Activated B cell treated with CpG ODN at 0.5 μM for 24 hours (primary cell): ENCODE data around the gene PGM1. TPM values are rescaled to one million over a fixed set of nuclear protein-coding genes. Genes with fewer than 3 reads are reported as not detected.

Experiments used
- ATAC-seq: fragments of 200-7000 bp; cut with Tn5 transposase; one replicate; pipeline ENCODE4 v1.10.0; 2021; ENCODE audit warnings: low read depth, mild to moderate bottlenecking, moderate library complexity
- CTCF ChIA-PET: fragments of 350-600 bp; sonication (Branson Sonifier 250); formaldehyde crosslinking; loops from one replicate; lab custom pipeline; 2021; ENCODE audit warnings: antibody characterized with exemption; lab: Charles Lee
- POLR2A ChIA-PET: fragments of 350-600 bp; sonication (Branson Sonifier 250); formaldehyde crosslinking; loops from one replicate; lab custom pipeline; 2021; ENCODE audit warnings: antibody characterized with exemption; lab: Charles Lee
- DNase-seq: peaks from one replicate; pipeline ENCODE4 v3.0.0; 2022
- H3K27ac Mint-ChIP-seq: one replicate; pipeline ENCODE4 v1.8.0; 2020; ENCODE audit warnings: mixed read lengths
- H3K27me3 Mint-ChIP-seq: one replicate; pipeline ENCODE4 v1.8.0; 2021; ENCODE audit warnings: mixed read lengths
- H3K36me3 Mint-ChIP-seq: one replicate; pipeline ENCODE4 v1.8.0; 2021; ENCODE audit warnings: low read depth, mixed read lengths
- H3K4me1 Mint-ChIP-seq: one replicate; pipeline ENCODE4 v1.8.0; 2021; ENCODE audit warnings: mixed read lengths
- H3K4me3 Mint-ChIP-seq: one replicate; pipeline ENCODE4 v1.8.0; 2020; ENCODE audit warnings: mild to moderate bottlenecking, mixed read lengths
- H3K9me3 Mint-ChIP-seq: one replicate; pipeline ENCODE4 v1.8.0; 2020; ENCODE audit warnings: mixed read lengths
- intact Hi-C: fragments of 100-400 bp; cut with micrococcal nuclease; formaldehyde crosslinking; loops from one replicate; pipeline ENCODE4 v1.15.1; 2024
- total RNA-seq: library from RNA; stranded (reverse); gene quantifications from 2 replicates; pipeline ENCODE4 v1.2.3, GENCODE V29; 2022
- TF ChIP-seq, protein P1 (sequence below): fragments of 200-600 bp; IDR thresholded peaks from one replicate; pipeline ENCODE4 v1.8.0; 2022; ENCODE audit warnings: antibody characterized with exemption, mild to moderate bottlenecking

Gene PGM1
- total RNA-seq, 1 donor from 2014 or later, result 20.8 TPM

DNA sequence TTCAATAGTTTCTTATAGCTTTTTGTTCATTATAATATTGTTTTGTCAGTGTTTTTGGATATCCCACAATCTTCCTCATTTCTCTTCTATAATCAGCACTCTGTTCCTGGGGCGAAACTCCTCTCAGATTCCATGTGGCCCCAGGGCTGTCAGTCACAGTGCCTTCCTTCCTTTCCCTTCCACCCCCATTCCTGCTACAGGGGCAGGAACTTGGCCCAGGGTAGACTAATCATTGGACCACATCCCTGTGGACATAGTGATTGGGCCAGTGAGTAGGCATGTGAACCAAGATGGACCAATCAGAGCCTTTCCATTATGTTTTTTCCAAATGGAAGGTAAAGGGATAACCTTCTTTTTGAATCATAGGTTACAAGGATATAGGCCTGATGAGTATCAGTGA is 78.3 kb downstream of the PGM1 start:
- Mint-ChIP-seq H3K9me3 (peaks cover under 1% of the 10 kb centered on the region), H3K4me3 (no peak overlapping the region), H3K36me3 (no peaks in the 10 kb centered on the region), H3K4me1 (no peaks in the 10 kb centered on the region), H3K27me3 (no peaks in the 10 kb centered on the region), H3K27ac (no peak overlapping the region)
- POLR2A ChIA-PET, result no interaction called here
- DNase-seq (no peak), ATAC-seq (no peak)
- TF ChIP-seq, protein P1, sequence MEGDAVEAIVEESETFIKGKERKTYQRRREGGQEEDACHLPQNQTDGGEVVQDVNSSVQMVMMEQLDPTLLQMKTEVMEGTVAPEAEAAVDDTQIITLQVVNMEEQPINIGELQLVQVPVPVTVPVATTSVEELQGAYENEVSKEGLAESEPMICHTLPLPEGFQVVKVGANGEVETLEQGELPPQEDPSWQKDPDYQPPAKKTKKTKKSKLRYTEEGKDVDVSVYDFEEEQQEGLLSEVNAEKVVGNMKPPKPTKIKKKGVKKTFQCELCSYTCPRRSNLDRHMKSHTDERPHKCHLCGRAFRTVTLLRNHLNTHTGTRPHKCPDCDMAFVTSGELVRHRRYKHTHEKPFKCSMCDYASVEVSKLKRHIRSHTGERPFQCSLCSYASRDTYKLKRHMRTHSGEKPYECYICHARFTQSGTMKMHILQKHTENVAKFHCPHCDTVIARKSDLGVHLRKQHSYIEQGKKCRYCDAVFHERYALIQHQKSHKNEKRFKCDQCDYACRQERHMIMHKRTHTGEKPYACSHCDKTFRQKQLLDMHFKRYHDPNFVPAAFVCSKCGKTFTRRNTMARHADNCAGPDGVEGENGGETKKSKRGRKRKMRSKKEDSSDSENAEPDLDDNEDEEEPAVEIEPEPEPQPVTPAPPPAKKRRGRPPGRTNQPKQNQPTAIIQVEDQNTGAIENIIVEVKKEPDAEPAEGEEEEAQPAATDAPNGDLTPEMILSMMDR, result no peak
- intact Hi-C loops, result no loop called here
- CTCF ChIA-PET, result no interaction called here

DNA sequence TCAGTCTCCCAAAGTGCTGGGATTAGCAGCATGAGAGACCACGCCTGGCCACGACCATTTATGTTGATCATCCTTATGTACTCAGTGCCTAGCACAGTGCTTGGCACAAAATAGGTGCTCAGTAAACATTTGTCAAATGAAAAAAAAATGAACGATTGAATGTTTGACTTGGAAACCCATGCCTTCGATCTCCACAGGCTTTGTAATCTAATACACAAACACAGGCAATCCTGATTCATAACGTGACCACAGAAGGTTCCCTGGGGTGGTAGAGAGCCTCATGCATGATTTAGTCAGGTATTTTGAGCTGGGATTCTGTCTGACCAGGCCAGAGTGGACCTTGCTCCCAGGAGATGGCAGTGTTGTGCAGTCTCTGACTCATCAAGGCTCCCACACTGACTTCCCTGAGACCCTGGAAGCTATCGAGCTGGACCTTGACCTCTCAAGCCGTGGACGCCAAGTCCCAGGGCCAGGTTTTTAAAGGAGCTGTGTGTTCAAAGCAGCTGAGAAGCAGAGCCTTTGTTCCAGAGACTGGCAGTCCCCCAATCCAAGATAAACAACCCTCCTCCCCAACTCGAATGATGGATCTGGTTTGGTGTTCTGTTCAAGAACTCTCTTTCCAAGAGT is 81.1 kb downstream of the PGM1 start:
- ChIA-PET CTCF (interaction anchor here (1.2 to 1.4 kb wide), 3 partner anchors 18 to 572 kb away, joined by 4 to 8 read pairs (median 8); no protein-coding TSS in a partner anchor), POLR2A (no interaction called here)
- H3K4me3 Mint-ChIP-seq, result no peak overlapping the region
- no peaks in the 10 kb centered on the region for H3K9me3 Mint-ChIP-seq
- H3K36me3 Mint-ChIP-seq, result no peaks in the 10 kb centered on the region
- TF ChIP-seq, protein P1, result no peak
- no peak overlapping the region for H3K27ac Mint-ChIP-seq
- no peak for DNase-seq
- no peaks in the 10 kb centered on the region for H3K27me3 Mint-ChIP-seq
- no peak for ATAC-seq
- intact Hi-C loops, result loop anchor here (1.0 kb wide), 1 partner anchor 463 kb away; no protein-coding TSS in a partner anchor
- no peaks in the 10 kb centered on the region for H3K4me1 Mint-ChIP-seq

DNA sequence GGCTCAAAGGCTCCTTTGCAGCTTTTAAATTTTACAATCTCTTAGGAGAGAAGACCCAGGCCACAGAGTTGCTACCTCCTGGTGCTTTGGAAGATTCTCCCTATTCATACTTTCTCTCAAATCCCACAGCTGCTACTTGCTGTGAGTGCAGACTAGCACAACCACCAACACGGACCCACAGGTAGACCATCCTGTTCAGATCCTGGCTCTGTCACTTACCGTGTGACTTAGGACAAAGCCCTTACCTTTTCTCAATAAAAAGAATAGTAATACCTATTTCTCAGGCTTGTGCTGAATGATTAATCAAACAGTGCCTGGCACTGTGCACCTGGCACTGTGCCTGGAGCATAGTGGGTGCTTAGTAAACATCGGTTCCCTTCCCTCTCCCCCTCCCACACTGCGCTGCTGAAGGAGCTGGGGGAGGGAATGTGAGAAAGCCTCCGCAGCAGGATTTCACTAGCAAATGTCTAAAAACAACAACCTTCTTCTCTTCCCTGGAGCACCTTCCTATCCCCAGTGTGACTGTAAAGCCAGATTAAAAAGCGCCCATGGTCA is 81.7 kb downstream of the PGM1 start:
- H3K27ac Mint-ChIP-seq, result no peak overlapping the region
- peaks cover 2% of the 10 kb centered on the region for H3K9me3 Mint-ChIP-seq
- H3K4me1 Mint-ChIP-seq, result no peaks in the 10 kb centered on the region
- no peak for ATAC-seq
- no peaks in the 10 kb centered on the region for H3K36me3 Mint-ChIP-seq
- intact Hi-C loops, result loop anchor here (1.0 kb wide), 1 partner anchor 462 kb away; no protein-coding TSS in a partner anchor
- ChIA-PET POLR2A (no interaction called here), CTCF (interaction anchor here (1.2 to 1.4 kb wide), 3 partner anchors 17 to 571 kb away, joined by 4 to 8 read pairs (median 8); no protein-coding TSS in a partner anchor)
- TF ChIP-seq, protein P1, result no peak
- DNase-seq, result no peak
- no peak overlapping the region for H3K4me3 Mint-ChIP-seq
- peaks cover 2% of the 10 kb centered on the region for H3K27me3 Mint-ChIP-seq

DNA sequence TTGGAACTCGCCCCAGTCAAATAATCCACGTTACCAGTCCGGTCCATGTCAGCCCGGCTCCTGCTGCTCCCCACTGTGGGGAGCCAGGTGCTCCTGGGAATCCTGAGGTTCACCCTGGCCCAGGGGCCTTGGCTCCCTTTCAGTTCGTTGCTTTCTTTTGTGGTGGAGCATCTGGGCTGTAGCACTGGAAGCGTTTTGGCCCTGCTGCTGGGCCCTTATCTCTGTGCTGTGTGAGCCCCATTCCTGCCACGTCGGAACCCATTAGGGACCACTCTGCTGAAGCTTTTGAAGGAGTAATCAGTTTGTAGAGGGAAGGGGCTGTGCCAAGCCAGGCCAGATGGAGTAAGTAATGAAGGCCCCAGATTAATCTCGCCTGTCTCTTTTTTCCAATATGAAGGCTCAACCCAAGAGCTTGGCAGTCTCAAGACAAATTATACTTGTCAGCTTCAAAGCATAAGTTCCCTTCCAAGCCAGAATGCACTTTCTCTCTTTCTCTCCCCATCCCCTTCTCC is 82.3 kb downstream of the PGM1 start:
- H3K36me3 Mint-ChIP-seq, result no peaks in the 10 kb centered on the region
- no peak overlapping the region for H3K4me3 Mint-ChIP-seq
- intact Hi-C loops, result no loop called here
- H3K4me1 Mint-ChIP-seq, result no peaks in the 10 kb centered on the region
- ATAC-seq, result no peak
- H3K27ac Mint-ChIP-seq, result no peak overlapping the region
- TF ChIP-seq, protein P1, result no peak
- H3K9me3 Mint-ChIP-seq, result peaks cover 5% of the 10 kb centered on the region
- ChIA-PET POLR2A (no interaction called here), CTCF (interaction anchor here (1.2 to 1.4 kb wide), 3 partner anchors 16 to 571 kb away, joined by 4 to 8 read pairs (median 8); no protein-coding TSS in a partner anchor)
- DNase-seq, result no peak
- H3K27me3 Mint-ChIP-seq, result peaks cover 3% of the 10 kb centered on the region

DNA sequence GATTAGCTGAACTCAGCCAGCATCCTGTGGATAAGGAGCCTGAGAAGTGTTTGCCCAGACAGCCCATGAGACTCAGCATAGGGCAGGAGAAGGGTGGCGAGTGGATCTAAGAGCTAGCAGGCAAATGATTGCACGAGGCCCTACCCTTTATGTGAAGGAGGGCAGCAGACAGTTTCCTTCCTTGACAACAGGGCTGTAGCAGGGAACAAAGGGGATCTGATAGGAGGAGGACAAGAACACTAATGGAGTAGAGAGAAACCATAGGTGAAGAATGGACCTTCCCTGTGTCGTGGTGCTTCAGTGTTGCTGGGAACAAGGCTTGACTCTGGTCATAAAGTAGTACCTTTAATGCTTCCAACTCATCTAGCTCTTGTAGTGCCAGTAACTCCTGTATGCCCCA is 84.3 kb downstream of the PGM1 start:
- Mint-ChIP-seq H3K9me3 (peaks cover 5% of the 10 kb centered on the region), H3K27ac (no peak overlapping the region), H3K4me1 (no peaks in the 10 kb centered on the region), H3K27me3 (peaks cover 5% of the 10 kb centered on the region), H3K36me3 (no peaks in the 10 kb centered on the region), H3K4me3 (no peak overlapping the region)
- no peak for ATAC-seq
- ChIA-PET CTCF (no interaction called here), POLR2A (no interaction called here)
- DNase-seq, result no peak
- TF ChIP-seq, protein P1, result no peak
- intact Hi-C loops, result no loop called here
